Stimulated activated CD4-positive, alpha-beta T cell treated with anti-CD3 and anti-CD28 coated beads, Interleukin-2, amount 100 ng/mL, for 24 hours (primary cell): ENCODE data around the gene MGAT3.
"Not testable (repeated sequence)": the region's sequence is repeated elsewhere in the genome, so short reads cannot be mapped to it uniquely, and the experiment has no call there.

Experiments
- DNase-seq, 2 donors: peaks; one replicate each; pipeline ENCODE4 v3.0.0-alpha.2; 2020

The MGAT3 gene

DNA sequence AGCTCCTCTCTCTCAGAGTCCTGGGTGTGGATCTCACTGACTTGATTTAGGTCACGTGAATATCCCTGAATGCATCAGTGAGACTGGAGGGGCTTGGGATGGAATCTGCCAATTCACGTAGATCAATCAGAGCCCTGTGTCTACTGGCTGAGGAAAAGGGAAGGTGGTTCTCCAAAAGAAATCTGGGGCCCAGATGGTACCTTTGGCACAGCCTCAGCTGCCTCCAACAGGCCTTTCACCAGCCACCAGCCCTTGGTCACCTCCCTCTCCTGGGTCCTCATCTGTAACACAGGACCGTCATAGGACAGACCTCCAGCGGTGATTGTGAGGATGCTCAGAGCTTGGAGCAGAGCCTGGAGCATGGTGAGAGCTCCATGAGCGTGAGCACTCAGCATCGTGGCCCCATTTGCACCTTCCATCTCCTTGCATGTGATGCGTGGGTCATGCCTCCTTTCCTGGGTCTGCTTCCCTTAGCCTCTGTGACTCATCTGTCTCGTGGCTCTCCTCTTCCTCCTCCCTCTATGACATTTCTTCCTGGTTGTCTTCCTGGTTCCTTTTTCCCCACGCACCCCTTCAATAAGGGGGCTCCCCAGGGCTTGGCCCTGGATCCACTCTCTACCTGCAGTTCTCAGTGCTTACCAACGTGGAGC lies 37.8 kb downstream of the MGAT3 start:
- DNase-seq: no peak

DNA sequence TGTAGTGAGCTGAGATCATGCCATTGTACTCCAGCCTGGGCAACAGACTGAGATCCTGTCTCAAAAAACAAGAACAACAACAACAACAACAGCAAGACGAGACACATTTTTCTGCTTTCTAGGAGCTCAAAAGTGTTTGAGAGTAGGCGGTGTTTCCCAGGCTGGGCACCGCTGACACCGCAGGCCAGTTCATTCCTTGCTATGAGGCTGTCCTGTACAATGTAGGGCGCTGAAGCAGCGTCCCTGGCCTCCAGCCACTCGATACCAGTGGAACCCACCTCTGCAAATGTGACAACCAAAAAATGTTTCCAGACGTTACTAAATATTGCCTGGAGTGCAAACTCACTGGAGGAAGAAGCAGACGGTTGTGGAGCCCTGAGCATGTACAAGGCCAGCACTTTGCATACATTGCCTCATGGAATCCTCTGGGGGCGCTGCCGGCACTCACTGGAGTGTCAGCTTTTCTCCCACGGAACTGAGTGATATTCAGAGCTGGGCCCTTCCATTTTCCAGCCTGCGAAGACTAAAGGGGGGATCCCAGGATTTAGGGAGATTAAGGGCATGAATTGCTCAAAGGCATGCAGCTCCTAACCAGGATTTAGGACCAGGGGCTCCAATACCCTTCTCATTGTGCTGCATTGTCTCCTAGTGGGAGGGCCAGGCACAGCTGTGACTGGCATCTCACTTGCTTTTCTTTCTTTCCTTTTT lies 39.5 kb downstream of the MGAT3 start:
- peak; percentile 72 to 73 for DNase-seq

DNA sequence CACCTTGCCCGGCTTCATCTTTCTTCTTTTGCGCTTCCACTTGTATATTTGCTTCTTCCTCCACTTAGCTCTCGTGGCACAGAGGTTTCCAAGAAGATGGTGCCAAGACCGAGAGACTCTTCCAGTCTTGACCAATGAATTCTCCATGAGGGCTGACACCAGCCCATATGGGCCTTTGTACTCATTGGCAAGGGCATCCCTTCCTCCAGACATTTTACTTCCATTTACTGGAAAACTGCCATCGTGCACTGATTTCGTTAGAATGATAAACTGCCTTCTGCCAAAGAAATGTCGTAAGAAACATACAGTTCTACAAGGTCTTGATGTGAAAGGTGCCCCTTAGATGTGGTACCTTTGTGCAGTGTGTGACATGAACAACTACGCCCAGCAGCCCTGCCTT lies 40.6 kb downstream of the MGAT3 start:
- no peak for DNase-seq

DNA sequence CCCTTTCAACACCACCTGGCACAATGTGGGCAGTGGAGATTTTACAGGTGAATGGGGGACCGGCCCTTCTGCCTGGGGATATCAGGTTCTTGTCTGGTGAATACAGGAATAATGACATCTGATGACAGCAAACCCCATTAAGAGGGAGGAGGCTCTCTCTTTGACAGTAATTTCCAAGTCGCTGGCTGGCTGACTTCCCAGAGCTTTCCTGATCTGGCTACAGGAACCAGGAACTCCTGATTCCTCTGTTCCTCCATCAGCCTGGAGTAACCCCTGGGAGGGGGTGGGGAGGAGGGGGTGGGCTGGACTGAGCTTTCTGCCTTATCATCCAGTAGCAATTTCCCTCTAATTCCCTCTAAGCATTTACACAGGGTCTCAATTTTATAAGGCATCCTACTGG lies 41.6 kb downstream of the MGAT3 start:
- DNase-seq: no peak

DNA sequence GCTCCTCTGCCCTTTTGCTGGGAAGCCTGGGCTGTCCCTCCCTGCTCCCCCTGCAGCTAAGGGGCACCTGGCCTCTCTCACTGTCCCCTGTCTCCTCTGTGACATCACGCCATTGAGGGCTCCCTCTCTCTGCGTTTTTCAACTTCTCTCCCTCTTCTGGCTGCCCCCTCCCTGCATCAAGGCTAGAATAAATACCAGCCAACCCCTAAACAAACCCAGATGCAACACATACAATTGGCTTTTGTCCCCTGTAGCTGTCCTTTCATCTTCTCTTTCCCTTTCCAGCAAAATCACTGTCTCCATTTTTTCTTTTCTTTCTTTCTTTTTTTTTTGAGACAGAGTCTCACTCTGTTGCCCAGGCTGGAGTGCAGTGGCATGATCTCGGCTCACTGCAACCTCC lies 42.0 kb downstream of the MGAT3 start:
- DNase-seq: no peak

DNA sequence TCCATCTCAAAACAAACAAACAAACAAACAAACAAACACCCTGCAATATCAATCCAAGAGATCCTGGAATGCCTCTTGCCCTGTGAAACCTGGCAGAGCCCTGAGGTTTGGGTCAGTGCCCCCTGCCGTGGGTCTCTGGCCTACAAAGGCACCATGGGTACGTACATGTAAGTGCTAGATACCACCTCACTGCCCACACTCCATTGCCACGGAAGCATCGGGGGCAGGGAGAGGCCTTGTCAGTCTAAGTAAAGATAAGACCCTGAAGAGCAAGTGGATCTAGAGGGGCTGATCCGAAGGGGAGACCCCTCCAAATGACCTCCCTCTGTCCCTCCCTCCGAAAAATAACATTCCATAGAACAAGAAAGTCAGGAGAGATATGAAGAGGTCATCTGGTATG lies 43.3 kb downstream of the MGAT3 start:
- DNase-seq: no peak

DNA sequence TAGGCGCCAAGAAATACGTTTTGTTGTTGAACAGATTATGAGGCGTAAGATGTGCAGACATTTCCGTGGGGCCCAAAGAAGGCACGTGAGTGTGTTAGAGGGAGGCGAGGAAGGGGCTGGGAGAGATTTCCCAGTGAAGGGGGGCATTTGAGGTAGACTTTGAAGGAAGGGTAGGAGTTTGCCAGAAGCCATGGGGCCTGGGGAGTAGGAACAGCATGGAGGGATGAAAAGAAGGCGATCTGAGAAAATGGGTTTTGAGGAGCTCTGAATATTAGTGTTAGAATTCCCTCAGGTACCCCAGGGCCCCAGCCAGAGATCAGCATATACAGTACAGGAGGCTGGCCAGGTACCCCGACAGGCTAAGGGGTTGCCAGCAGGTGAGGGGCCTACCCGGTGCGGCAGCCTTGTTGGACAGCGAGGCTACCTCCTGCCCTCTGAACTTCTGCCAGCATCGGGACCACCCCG lies 44.9 kb downstream of the MGAT3 start:
- DNase-seq: no peak

DNA sequence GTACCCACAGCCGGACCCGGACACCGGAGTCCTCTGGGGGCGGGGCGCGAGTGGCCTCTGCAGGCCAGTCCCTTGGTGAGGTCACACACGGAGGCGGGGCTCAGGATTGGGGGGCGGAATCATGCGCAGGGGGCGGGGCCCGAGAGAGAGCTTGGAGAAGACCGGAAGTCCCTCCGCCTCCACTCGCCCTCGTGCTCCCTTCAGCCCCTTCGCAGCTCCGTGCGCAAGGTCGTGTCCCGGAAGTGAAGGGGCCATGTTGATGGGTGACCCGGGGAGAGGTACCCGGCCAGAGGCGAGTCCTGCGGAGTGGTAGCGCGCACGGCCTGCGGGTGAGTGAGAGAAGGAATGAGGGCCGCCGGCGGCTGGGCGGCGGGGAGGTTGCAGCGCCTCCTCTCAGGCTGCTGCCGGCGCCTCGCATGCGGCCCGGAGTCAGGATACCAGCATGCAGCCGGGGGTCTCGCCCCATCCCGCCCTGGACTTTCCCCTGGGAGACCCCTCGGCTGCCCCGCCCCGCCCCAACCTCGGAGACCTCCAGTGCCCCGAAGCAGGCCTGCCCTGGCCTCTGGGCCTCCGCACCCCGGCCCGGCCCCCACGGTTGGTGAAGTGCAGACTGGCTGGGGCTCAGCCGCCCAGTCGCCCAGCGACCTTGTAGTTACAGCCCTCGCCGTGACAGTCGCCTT lies 45.4 kb downstream of the MGAT3 start, which contains the start of gene MIEF1:
TSS of gene MIEF1 (plus strand) at position 182 of the 680 bp plus-strand sequence. CDS start 9,005 bp downstream, outside the sequence.
- peak; percentile 94 to 96 for DNase-seq

DNA sequence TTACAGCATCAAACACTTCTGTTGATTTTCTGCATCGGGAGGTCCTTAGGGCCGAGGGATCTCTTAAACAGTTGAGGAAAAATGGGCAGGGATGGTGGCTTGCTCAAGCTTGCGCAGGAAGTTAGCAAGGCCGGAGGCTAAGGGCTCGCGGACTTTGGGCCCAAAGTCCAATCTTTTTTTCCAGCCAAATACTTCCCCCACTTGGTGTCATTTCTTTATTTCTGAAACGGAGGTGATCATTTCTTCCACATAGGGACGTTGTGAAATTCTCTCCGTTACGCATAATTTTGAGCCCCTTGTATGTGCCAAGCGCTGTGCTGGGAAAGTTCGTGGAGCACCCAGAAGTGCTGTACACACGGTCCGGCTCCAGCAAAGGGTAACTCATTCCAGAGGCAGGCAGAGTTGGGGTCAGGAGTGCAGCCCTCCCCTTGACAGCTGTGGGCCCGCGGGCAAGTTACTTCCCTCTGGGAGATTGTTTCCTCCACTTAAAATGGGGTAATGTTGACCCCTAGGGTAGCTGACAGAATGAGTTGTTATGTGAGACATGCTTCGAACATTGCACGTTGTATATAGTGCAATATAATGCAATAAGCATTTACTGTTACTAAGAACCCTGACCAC lies 46.1 kb downstream of the MGAT3 start:
- DNase-seq: no peak

DNA sequence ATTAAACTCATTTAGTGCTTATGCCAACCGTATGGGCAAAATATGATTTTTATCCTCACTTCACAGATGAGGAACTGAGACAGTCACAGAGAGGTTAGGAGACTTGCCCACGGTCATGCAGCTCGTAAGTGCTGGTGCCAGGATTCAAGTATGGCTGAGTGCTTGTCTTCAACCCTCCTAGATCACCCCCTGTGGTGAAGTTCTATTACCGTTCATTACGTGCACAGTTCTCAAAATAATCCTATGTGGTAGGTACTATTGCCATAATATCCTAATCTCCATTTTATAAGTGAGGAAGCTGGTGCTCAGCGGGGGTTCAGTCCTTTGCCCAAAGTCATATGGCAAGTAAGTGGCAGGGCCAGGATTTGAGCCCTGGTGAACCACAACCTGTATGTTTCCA lies 46.8 kb downstream of the MGAT3 start:
- DNase-seq: no peak

DNA sequence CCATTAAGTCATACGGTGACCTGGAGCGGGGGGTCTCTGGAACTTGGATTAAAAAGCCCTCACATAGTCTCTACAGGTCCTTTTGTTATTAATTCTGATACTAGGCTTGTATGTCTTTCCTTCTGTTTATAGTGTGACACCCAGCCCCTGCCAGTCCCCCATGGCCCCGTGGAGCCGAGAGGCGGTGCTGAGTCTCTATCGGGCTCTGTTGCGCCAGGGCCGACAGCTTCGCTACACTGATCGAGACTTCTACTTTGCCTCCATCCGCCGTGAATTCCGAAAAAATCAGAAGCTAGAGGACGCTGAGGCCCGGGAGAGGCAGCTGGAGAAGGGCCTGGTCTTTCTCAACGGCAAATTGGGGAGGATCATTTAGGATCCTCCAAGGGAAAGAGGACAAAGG lies 47.3 kb downstream of the MGAT3 start:
- no peak for DNase-seq

DNA sequence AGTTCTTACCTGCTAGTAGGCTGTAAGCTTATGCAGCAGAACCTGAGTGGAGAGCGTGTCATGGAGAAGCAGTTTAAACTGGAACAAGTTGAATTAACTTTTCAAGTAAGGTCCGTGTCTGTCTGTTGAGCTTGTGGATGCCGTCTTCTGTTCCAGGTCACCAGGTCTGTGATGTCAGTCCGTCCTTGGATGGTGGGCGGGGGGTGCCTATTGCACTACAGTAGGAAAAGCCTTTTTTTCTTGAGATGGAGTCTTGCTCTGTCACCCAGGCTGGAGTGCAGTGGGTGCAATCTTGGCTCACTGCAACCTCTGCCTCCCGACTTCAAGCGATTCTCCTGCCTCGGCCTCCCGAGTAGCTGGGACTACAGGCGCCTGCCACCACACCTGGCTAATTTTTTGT lies 50.2 kb downstream of the MGAT3 start:
- not testable (repeated sequence) for DNase-seq

DNA sequence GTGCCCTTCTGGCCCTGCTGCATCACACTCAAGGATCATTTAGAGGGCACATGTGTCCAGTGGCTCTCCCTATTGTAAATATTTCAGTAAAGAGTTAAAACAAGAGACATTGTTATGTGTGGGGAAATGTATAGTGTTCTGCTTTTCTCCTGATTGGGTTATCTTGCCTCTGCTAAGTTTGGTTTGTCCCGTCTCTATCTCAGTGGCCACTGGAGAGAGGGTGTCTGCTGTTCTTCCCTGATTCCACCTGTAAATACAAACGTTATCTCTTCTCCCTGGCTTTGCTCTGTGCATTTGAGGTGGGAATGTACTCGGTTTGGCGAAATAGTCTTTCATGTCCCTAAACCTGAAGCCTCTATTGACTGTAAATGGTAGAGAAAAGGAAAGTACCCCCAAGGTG lies 51.6 kb downstream of the MGAT3 start:
- no peak for DNase-seq

DNA sequence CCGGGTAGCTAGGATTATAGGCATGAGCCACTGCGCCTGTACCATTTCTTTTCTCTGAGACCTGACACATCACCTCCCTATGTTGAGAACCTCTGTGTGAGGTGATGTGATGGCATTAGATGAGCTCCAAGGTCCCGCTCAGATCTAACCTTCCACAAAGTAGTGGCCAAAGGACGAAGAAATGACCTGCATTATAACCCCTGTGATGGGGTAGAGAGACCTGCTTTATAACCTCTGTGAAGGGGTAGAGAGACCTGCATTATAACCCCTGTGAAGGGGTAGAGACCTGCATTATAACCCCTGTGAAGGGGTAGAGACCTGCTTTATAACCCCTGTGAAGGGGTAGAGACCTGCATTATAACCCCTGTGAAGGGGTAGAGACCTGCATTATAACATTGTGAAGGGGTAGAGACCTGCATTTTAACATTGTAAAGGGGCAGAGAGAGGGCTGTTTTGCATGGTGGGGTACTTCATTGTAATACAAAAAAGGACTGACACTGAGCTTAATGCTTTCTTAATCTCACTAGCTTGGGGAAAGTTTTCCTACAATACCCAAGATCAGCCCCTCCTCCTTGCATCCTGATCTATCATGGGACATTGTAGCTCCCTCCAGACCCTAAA lies 53.8 kb downstream of the MGAT3 start:
- DNase-seq: no peak

DNA sequence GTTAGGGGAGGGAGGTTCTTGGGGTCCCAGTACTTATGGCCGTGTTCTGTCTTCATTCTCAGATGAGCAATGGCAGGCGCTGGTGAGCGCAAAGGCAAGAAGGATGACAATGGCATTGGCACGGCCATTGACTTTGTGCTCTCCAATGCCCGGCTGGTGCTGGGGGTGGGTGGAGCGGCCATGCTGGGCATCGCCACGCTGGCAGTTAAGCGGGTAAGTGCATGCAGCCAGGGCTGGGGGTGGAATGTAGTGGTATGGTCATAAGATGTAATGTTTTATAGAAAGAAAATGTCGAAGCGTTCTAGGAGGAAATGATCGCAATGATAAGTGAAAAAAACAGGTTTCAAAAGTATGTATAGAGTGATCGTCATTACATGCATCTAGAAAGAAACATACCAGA lies 54.4 kb downstream of the MGAT3 start:
- DNase-seq: no peak

DNA sequence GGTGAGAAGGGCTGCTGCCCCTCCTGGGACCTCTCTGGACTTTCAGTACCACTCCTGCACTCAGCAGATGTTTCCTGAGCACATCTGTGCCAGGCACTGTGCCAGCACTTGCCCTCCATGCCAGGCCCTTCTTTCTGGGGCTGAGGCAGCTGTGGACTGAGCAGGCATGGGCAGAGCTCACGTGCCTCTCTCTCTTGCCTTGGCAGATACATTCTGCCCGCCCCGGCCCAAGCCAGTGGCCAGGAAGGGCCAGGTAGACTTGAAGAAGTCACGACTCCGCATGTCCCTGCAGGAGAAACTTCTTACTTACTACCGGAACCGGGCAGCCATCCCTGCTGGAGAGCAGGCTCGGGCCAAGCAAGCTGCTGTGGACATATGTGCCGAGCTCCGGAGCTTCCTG lies 55.2 kb downstream of the MGAT3 start:
- DNase-seq: no peak

DNA sequence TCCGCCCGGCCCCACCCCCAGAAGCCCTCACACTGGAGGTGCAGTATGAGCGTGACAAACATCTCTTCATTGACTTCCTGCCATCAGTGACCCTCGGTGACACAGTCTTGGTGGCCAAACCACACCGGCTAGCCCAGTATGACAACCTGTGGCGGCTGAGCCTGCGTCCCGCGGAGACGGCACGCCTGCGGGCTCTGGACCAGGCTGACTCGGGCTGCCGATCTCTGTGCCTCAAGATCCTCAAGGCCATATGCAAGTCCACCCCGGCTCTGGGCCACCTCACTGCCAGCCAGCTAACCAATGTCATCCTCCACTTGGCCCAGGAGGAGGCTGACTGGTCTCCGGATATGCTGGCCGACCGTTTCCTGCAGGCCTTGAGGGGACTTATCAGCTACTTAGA lies 57.0 kb downstream of the MGAT3 start:
- DNase-seq: no peak

DNA sequence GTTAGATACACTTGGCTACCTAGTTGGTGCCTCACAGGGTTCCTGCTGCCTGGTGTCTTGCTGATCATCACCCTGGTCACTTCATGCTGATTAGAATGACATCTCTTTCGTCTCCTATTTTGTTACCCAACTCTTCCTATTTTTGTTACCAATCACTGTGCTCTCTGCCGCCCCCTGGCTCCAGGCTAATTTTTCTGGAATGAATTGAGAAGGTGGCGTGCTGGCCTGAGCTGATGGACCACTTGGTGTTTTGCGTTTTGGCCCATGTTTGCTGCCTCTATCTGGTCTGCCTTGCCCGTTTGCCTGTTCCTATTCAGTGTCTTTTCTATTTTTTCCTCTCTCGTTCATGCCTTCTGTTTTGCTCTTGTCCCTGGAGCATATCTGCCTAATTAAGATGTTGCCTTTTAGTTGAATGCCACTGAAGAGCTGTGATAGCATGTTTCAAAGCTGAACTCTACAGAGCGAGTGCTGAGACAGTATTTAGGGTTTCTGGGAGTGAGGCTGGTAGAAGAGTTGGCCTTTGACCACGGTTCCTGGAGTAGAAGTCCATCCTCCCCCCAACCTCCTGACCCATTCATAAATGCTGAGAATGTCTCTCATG lies 57.7 kb downstream of the MGAT3 start:
- DNase-seq: peak; percentile 65 to 69

DNA sequence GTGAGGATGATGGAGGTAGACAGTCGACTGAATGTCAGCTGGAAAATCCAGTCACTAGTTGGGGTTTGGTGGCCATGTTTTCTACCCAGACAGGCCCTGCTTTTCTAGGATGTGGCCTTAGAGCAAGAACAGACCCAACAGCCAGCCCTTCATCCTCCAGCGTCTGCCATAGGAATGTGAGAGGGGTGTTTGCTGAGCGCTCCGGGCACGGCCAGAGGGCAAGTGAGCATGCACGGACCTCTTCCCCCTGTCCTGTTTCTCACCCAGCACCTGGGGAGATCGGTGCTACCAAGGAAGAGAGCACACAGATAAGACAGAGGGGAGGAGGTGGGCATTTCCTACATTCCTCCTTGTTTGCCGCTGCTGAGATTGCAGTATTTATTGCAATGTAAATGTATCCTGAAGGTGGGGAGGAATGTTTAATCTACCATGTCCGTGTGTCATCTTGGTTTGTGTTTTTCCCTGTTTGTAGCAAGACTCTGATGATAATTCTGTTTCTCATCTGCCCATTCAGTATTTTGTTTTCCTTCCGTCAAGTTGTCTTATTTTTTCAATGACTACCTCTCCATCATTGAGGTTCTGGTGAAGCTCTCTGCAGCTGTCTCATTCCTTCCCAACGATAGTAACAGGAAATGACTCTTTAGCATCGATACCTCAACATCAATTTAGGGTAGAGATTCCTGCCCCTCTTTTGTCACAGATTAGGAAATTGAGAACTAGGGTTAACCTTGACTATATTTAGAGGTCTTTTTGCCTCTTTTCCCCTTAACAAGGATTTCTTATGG lies 58.6 kb downstream of the MGAT3 start:
- no peak for DNase-seq

DNA sequence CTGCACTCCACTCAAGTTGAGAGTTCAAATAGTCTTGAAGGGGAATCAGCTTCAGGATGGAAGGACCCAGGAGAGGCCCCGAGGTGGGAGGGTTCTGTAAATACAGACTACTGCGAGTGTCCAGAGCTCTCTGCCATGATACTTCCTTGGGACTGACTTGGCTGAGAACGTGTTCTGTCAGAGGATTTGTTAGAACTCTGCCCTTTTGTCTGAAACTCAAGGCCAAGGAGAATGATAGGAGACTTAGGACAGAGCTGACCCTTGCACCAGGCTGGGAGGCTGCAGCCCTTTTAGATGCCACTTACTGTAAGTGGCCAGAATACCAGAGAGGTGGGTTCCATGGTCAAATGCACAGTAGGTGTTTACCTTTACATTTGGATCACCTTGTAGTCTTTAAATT lies 60.7 kb downstream of the MGAT3 start:
- no peak for DNase-seq

DNA sequence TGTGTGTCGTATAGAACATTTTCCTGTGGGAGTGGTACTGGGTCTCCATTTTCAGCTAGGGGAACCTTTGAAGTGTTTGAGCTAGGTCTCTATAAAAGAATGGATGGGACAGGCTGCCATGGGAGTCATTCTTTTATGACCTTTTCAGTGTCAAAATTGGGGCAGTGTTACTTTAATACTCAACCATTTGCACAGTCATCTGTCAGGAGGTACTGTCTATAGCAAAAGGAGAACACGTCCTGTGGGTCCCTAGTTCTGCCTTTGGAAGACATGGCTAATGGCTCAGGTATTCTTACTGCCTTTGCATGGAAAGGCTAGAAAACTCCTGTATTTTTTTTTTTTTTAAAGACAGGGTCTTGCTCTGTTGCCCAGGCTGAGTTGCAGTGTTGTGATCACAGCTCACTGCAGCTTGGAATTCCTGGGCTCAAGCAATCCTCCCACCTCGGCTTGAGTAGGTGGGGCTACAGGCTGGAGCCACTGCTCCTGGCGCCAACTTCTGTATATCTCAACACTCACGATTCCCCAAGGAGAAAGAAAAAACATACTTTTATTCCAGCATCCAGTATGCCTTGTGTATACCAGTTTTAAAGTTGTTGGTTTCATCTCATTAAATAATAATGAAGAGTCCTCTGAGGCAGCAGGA lies 61.5 kb downstream of the MGAT3 start:
- DNase-seq: no peak
